RCC 7860 (cell line): ENCODE measurements around the gene PCDHGB6.
"Not testable (repeated sequence)": the region's sequence is repeated elsewhere in the genome, so short reads cannot be mapped to it uniquely, and the experiment has no call there.

Experiments used
- DNase-seq: peaks from one replicate; pipeline ENCODE4 v3.0.0-alpha.2; 2015; ENCODE audit warnings: low spot score
- FAIRE-seq: peaks from 2 replicates; lab custom pipeline; 2012; peaks lifted over from hg19 to GRCh38; lab: Jason Lieb, UNC

PCDHGB6 gene

DNA sequence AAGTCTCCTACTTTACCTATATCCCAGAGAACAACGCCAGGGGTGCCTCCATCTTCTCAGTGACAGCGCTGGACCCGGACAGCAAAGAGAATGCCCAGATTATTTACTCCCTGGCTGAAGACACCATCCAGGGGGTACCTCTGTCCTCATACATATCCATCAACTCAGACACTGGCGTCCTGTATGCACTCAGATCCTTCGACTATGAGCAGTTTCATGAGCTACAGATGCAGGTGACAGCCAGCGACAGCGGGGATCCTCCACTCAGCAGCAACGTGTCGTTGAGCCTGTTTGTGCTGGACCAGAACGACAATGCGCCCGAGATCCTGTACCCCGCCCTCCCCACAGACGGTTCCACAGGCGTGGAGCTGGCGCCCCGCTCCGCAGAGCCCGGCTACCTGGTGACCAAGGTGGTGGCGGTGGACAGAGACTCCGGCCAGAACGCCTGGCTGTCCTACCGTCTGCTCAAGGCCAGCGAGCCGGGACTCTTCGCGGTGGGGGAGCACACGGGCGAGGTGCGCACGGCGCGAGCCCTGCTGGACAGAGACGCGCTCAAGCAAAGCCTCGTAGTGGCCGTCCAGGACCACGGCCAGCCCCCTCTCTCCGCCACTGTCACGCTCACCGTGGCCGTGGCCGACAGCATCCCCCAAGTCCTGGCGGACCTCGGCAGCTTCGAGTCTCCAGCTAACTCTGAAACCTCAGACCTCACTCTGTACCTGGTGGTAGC is 6.9 kb downstream of the PCDHGB6 start:
- not testable (repeated sequence) for DNase-seq, FAIRE-seq

DNA sequence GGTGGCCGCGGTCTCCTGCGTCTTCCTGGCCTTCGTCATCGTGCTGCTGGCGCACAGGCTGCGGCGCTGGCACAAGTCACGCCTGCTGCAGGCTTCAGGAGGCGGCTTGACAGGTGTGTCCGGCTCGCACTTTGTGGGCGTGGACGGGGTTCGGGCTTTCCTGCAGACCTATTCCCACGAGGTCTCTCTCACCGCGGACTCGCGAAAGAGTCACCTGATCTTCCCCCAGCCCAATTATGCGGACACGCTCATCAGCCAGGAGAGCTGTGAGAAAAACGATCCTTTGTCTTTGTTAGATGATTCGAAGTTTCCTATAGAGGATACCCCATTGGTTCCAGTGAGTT is 7.4 kb downstream of the PCDHGB6 start:
- not testable (repeated sequence) for DNase-seq, FAIRE-seq

DNA sequence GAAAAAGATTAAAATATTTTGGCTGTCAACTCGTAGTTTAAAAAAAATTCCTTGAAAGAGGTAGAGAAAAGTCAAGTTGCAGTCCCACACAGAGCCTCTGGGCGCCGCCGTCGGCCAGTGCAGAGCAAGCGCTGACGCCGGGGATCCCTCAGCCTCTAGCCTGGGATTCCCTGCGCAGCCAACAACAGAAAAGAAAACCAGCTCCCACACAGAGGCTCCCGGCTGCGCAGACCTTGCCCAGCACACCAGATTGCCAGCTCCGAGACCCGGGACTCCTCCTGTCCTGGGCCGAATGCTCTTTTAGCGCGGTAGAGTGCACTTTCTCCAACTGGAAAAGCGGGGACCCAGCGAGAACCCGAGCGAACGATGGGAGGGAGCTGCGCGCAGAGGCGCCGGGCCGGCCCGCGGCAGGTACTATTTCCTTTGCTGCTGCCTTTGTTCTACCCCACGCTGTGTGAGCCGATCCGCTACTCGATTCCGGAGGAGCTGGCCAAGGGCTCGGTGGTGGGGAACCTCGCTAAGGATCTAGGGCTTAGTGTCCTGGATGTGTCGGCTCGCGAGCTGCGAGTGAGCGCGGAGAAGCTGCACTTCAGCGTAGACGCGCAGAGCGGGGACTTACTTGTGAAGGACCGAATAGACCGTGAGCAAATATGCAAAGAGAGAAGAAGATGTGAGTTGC is 9.8 kb downstream of the PCDHGB6 start, which contains the start of gene PCDHGB7:
Gene PCDHGB7 (plus strand): TSS at position 184 of the 679 bp plus-strand sequence. CDS start 183 bp downstream, at position 367.
- peak; percentile 39 for DNase-seq
- FAIRE-seq: peak; percentile 30

DNA sequence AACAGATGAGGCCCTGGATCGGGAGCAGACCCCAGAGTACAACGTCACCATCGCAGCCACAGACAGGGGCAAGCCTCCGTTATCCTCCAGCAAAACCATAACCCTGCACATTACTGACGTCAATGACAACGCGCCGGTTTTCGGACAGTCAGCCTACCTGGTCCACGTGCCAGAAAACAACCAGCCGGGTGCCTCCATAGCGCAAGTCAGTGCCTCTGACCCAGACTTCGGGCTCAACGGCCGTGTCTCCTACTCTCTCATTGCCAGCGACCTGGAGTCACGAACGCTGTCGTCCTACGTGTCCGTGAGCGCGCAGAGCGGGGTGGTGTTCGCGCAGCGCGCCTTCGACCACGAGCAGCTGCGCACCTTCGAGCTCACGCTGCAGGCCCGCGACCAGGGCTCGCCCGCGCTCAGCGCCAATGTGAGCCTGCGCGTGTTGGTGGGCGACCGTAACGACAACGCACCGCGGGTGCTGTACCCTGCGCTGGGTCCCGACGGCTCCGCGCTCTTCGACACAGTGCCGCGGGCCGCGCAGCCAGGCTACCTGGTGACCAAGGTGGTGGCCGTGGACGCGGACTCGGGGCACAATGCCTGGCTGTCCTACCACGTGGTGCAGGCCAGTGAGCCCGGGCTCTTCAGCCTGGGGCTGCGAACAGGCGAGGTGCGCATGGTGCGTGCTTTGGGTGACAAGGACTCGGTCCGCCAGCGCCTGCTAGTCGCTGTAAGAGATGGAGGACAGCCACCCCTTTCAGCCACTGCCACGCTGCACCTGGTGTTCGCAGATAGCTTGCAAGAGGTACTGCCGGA is 11.5 kb downstream of the PCDHGB6 start:
- no peak for DNase-seq
- FAIRE-seq: no peak

DNA sequence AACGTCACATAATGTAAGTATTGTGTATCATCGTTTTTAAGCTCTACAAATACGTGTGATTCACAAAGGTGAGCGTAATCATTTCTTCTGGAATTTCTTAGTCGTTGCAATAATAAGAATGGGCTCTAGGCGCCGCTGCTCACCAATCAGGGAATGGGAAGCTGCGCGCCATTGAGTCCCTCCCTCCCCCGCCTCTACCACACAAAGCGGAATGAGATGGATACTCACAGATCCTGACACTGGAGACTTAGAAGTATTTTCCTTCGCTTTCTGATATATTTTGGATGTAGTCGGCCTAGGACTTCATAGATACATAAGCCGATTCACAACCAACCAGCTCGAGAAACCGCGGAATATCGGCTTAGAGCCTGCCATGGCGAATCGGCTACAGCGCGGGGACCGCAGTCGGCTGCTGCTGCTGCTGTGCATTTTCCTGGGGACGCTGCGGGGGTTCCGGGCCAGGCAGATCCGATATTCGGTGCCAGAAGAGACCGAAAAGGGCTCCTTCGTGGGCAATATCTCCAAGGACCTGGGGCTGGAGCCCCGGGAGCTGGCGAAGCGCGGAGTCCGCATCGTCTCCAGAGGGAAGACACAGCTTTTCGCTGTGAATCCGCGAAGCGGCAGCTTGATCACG is 13.2 kb downstream of the PCDHGB6 start, which contains the start of gene PCDHGA11:
Gene PCDHGA11 (plus strand): TSS at position 197 of the 634 bp plus-strand sequence. CDS start 177 bp downstream, at position 374.
- DNase-seq (no peak), FAIRE-seq (no peak)

DNA sequence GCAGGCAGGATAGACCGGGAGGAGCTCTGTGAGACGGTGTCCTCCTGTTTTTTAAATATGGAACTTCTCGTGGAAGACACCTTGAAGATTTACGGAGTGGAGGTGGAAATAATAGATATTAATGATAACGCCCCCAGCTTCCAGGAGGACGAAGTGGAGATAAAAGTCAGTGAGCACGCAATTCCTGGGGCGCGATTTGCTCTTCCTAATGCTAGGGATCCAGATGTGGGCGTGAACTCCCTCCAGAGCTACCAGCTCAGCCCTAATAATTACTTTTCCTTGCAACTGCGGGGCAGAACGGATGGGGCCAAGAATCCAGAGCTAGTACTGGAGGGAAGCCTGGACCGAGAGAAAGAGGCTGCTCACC is 13.7 kb downstream of the PCDHGB6 start:
- no peak for DNase-seq
- FAIRE-seq: no peak

DNA sequence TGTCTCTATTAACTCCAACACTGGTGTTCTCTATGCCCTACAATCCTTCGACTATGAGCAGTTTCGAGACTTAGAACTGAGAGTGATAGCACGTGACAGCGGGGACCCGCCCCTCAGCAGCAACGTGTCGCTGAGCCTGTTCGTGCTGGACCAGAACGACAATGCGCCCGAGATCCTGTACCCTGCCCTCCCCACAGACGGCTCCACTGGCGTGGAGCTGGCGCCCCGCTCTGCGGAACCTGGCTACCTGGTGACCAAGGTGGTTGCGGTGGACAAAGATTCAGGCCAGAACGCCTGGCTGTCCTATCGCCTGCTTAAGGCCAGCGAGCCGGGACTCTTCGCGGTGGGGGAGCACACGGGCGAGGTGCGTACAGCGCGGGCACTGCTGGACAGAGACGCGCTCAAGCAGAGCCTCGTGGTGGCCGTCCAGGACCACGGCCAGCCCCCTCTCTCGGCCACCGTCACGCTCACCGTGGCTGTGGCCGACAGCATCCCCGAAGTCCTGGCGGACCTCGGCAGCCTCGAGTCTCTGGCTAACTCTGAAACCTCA is 15.0 kb downstream of the PCDHGB6 start:
- no peak for FAIRE-seq

DNA sequence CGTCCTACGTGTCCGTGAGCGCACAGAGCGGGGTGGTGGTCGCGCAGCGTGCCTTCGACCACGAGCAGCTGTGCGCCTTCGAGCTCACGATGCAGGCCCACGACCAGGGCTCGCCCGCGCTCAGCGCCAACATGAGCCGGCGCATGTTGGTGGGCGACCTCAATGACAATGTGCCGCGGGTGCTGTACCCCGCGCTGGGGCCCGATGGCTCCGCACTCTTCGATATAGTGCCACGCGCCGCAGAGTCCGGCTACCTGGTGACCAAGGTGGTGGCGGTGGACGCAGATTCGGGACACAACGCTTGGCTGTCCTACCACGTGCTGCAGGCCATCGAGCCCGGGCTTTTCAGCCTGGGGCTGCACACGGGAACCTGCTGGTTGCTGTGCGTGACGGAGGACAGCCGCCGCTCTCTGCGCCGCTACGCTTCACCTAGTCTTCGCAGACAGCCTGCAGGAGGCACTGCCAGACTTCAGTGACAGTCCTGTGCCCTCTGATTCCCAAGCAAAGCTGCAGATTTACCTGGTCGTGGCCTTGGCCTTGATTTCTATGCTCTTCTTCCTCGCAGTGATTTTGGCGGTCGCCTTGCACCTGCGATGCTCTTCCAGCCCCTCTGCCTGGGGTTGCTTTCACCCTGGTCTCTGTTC is 20.1 kb downstream of the PCDHGB6 start:
- no peak for DNase-seq
- FAIRE-seq: no peak

More for the DNA sequence above, 15.0 kb downstream of the PCDHGB6 start:
- DNase-seq: no peak

DNA sequence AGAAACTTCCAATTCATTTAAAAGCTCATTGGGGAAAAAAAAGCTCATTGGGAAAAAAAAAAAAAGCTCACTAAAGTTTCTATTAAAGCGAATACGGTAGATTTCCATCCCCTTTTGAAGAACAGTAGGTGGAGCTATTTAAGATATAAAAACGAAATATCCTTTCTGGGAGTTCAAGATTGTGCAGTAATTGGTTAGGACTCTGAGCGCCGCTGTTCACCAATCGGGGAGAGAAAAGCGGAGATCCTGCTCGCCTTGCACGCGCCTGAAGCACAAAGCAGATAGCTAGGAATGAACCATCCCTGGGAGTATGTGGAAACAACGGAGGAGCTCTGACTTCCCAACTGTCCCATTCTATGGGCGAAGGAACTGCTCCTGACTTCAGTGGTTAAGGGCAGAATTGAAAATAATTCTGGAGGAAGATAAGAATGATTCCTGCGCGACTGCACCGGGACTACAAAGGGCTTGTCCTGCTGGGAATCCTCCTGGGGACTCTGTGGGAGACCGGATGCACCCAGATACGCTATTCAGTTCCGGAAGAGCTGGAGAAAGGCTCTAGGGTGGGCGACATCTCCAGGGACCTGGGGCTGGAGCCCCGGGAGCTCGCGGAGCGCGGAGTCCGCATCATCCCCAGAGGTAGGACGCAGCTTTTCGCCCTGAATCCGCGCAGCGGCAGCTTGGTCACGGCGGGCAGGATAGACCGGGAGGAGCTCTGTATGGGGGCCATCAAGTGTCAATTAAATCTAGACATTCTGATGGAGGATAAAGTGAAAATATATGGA is 22.7 kb downstream of the PCDHGB6 start, which contains the start of gene PCDHGA12:
Gene PCDHGA12 (plus strand): TSS at position 176 of the 782 bp plus-strand sequence. CDS start 253 bp downstream, at position 429.
- DNase-seq (peak; percentile 35), FAIRE-seq (no peak)

DNA sequence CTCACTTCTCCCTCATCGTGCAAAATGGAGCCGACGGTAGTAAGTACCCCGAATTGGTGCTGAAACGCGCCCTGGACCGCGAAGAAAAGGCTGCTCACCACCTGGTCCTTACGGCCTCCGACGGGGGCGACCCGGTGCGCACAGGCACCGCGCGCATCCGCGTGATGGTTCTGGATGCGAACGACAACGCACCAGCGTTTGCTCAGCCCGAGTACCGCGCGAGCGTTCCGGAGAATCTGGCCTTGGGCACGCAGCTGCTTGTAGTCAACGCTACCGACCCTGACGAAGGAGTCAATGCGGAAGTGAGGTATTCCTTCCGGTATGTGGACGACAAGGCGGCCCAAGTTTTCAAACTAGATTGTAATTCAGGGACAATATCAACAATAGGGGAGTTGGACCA is 23.5 kb downstream of the PCDHGB6 start:
- DNase-seq: no peak

DNA sequence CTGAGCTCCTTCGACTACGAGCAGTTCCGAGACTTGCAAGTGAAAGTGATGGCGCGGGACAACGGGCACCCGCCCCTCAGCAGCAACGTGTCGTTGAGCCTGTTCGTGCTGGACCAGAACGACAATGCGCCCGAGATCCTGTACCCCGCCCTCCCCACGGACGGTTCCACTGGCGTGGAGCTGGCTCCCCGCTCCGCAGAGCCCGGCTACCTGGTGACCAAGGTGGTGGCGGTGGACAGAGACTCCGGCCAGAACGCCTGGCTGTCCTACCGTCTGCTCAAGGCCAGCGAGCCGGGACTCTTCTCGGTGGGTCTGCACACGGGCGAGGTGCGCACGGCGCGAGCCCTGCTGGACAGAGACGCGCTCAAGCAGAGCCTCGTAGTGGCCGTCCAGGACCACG is 24.5 kb downstream of the PCDHGB6 start:
- not testable (repeated sequence) for DNase-seq, FAIRE-seq

More for the DNA sequence above, 23.5 kb downstream of the PCDHGB6 start:
- no peak for FAIRE-seq

DNA sequence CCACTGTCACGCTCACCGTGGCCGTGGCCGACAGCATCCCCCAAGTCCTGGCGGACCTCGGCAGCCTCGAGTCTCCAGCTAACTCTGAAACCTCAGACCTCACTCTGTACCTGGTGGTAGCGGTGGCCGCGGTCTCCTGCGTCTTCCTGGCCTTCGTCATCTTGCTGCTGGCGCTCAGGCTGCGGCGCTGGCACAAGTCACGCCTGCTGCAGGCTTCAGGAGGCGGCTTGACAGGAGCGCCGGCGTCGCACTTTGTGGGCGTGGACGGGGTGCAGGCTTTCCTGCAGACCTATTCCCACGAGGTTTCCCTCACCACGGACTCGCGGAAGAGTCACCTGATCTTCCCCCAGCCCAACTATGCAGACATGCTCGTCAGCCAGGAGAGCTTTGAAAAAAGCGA is 24.9 kb downstream of the PCDHGB6 start:
- not testable (repeated sequence) for FAIRE-seq, DNase-seq

DNA sequence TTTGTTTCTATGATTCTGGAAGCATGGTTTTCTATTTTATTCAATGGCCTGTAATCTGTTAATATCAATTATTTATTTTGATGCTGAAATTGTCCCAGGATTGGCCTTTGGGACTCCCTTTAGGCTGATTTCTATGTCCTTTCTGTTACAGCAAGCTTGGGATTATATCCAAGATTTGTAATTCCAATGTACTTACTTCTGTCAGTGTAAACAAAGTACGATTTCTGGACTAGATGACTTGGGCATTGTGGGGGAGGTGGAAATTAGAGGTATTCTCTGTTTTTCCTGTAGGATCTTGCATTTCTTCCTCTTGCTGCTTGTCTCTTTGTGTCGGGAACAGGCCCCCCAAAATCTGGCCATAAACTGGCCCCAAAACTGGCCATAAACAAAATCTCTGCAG is 26.2 kb downstream of the PCDHGB6 start:
- no peak for FAIRE-seq
- no peak for DNase-seq

DNA sequence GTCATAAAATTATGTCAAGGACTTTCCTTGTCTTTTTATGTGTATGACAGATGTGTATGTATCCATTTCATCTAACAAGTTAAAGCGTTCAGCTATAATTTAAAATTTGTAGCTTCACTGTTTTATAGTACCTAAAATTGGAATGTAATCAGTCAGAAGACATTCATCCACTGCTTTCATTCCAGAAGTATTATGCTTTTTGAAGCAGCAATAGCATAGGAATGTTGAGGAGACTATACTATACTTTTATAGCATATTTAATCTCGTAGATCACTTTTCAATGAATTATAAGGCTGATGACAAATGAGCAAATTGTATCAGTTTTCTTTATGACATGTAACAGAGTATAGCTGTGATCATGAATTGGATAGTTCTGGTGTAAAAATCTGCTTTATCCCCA is 29.4 kb downstream of the PCDHGB6 start:
- no peak for DNase-seq
- FAIRE-seq: no peak

DNA sequence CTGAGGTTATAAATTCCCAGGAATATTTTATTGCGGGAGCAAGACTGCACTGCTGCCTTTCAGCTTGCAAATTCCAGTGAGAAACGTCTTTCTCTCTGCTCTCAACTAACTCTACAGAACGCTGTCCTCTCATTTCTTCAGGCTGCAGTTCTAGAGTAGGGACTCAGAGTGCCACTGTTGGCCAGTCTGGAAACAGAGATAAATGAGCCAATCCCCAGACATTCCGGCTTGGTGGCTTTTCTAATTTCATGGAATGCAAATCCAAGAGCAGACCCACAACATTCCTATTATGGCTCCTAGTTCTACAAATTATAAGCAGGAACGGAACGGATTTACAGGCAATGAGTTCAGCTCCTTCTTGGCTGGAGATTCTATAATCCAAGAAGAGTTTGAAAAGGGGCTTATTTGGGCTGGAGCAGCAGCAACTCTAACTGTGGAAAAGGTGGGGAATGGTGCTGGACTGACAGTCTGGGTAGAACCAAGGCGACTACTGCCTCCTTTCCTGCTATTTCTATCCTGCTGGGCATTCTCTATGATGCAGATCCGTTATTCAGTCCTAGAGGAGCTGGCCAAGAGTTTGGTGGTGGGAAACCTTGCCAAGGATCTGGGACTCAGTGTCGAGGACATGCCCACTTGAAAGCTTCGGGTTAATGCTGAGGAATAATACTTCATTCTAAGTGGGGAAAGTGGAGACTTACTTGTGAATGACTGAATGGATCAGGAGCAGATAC is 31.8 kb downstream of the PCDHGB6 start:
- FAIRE-seq (no peak), DNase-seq (no peak)

DNA sequence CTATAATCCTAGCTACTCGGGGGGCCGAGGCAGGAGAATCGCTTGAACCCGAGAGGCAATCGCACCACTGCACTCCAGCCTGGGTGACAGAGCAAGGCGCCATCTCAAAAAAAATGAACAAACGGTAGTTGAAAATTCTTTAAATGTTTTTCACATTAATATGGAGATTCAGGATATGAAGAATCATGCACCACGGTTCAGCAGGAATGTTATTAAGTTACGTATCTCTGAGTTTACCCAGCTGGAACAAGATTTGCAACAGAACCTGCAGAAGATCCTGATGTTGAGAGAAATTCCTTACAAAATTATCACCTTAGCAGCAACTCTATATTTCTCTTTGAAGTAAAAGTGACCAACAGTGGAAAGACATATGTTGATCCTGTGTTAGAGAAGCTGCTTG is 32.5 kb downstream of the PCDHGB6 start:
- no peak for FAIRE-seq

DNA sequence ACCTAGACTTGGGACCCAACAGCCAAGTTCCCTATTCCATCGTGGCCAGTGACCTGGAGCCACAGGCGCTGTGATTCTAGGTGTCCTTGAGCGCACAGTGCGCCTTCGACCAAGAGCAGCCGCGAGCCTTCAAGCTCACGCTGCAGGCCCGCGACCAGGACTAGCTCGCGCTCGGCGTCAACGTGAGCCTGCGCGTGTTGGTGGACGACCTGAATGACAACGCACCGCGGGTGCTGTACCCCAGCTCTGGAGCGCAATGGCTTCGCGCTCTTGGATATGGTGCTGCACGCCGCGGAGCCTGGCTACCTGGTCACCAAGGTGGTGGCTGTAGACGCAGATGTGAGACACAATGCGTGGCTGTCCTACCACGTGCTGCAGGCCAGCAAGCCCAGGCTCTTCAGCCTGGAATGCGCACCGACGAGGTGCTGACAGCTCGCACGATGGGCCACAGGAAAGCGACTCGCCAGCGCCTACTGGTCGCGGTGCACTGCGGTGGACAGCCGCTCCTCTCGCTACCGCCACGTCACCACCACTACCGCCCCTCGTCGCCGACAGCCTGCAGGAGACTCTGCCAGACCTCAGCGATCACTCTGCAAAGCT is 33.9 kb downstream of the PCDHGB6 start:
- DNase-seq (no peak), FAIRE-seq (no peak)

More for the DNA sequence above, 32.5 kb downstream of the PCDHGB6 start:
- DNase-seq: no peak
